RWPE1 (cell line): ENCODE measurements around the gene ARFIP1.
"Not testable (repeated sequence)": the region's sequence is repeated elsewhere in the genome, so short reads cannot be mapped to it uniquely, and the experiment has no call there.

ENCODE experiments used
- CTCF ChIA-PET: fragments of 350-600 bp; sonication (Branson Sonifier 250); formaldehyde crosslinking; extraction: SDS; loops from one replicate; lab custom pipeline; 2021; lab: Yijun Ruan, JAX
- POLR2A ChIA-PET: fragments of 400-600 bp; formaldehyde crosslinking; extraction: SDS; loops from one replicate; lab custom pipeline; 2020; ENCODE audit warnings: antibody characterized with exemption; ENCODE audit not compliant: low non-redundant PET; lab: Yijun Ruan, JAX
- DNase-seq: peaks from one replicate; pipeline ENCODE4 v3.0.0; 2012; ENCODE audit warnings: low spot score
- H3K27ac ChIP-seq: fragments of 450-650 bp; 2 replicates; pipeline ENCODE4 v1.5.1; 2017
- CTCF ChIP-seq: fragments of 450-650 bp; conservative IDR thresholded peaks from 2 replicates; pipeline ENCODE4 v1.5.1; 2017; ENCODE audit warnings: low read depth, mild to moderate bottlenecking

Gene ARFIP1

DNA sequence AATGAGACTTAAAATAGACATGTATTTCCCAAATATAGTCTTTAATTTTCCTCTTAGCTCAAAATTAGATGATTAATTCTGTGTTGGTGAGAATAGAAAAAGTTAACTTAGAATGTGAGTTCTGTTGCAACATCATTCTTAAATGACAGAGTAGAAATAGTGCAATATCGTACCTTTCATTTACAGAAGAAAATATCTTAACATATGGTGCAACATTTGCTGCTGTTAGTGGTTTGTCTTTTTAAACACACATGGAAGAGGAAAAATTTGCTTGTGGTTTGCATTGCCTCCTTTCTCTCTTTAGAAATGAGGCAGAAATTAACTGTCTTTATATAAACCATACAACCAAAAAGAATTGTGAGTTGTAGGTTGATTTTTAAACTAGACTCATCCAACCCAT is 117.1 kb downstream of the ARFIP1 start:
- ChIA-PET POLR2A (no interaction called here), CTCF (no interaction called here)
- TF ChIP-seq CTCF: no peak
- DNase-seq: no peak
- H3K27ac ChIP-seq: no peak overlapping the region

- H3K27ac ChIP-seq, CTCF ChIA-PET, DNase-seq, POLR2A ChIA-PET: not testable (repeated sequence)
Measured at GRCh38 chr4:152898133-152898532, 118.4 kb downstream of the ARFIP1 start.

- CTCF ChIA-PET: no interaction called here
- POLR2A ChIA-PET: no interaction called here
- no peak for DNase-seq
- H3K27ac ChIP-seq: no peak overlapping the region
- no peak for TF ChIP-seq CTCF
Measured at GRCh38 chr4:152898606-152899005, 118.9 kb downstream of the ARFIP1 start.

DNA sequence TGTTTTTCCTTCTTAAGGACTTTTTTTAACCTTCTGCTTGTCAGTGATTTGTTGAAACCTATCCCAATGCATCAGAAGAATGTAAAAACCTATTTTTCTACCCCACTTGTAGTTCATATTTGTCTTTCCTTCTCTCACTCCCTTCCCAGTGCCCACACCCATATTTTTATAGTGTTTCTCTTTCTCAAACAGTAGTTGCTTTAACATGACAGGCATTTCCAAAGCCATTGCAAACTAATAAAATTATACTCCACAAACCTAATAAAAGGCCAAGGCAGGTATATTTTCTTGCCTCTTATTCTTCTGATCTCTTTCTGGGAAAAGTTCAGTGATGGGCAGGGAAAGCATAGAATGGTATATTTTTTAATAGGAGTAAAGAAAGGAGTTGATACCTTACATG is 120.6 kb downstream of the ARFIP1 start:
- ChIA-PET CTCF (interaction anchor here (0.8 kb wide), 1 partner anchor 185 kb away, joined by 3 read pairs; no protein-coding TSS in a partner anchor), POLR2A (no interaction called here)
- H3K27ac ChIP-seq: no peak overlapping the region
- TF ChIP-seq CTCF: no peak
- DNase-seq: no peak

GRCh38 chr4:152901205-152901604 is 121.5 kb downstream of the ARFIP1 start:
- CTCF ChIA-PET: no interaction called here
- DNase-seq: no peak
- POLR2A ChIA-PET: no interaction called here
- TF ChIP-seq CTCF: no peak
- H3K27ac ChIP-seq: no peak overlapping the region

DNA sequence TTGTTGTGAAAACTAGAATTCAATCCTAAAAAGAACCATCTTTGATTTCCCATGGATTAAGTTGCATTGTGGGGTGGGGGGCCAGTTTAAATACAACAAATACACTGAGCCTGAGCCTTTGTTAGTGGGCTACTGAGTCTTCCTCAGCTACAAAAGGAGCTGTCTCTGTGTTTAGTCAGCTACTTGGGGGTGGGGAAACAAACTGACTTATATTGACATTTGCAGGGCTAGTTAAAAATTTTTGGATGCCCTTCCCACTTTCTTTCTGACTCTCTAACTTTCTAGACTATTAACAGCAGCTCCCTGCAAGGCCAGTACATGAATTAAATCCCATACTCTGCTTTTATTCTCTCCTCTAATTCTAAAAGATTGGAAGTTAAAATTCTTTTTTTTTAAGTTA is 123.9 kb downstream of the ARFIP1 start:
- CTCF ChIA-PET: interaction anchor here (0.6 kb wide), 1 partner anchor 1261 kb away, joined by 4 read pairs; no protein-coding TSS in a partner anchor
- H3K27ac ChIP-seq: no peak overlapping the region
- POLR2A ChIA-PET: no interaction called here
- no peak for DNase-seq
- no peak for TF ChIP-seq CTCF

GRCh38 chr4:152909901-152910300 is 130.1 kb downstream of the ARFIP1 start:
- no peak overlapping the region for H3K27ac ChIP-seq
- ChIA-PET POLR2A (no interaction called here), CTCF (no interaction called here)
- no peak for DNase-seq
- no peak for TF ChIP-seq CTCF
